Measurements from ENCODE around the gene ATP6V1A. TPM values are rescaled to one million over a fixed set of nuclear protein-coding genes. Genes with fewer than 3 reads are reported as not detected.
"Not testable (repeated sequence)": the region's sequence is repeated elsewhere in the genome, so short reads cannot be mapped to it uniquely, and the experiment has no call there.

Gene ATP6V1A
- total RNA-seq, 5 donors from 2014 or later (not counting 1 experiment from before 2014, with no cell fraction given): 14.9 to 23.7 (median 17.8) TPM

- Mint-ChIP-seq H3K27ac (no peak overlapping the region), H3K4me3 (no peak overlapping the region), H3K9me3 (no peaks in the 10 kb centered on the region), H3K4me1 (no peaks in the 10 kb centered on the region), H3K27me3 (no peaks in the 10 kb centered on the region), H3K36me3 (no peaks in the 10 kb centered on the region)
- 100% methylated on average over 1 of the region's 2 CpGs for WGBS (ENCODE audit: insufficient coverage)
- H3K27ac ChIP-seq (ENCODE audit: low read length): no peak overlapping the region
- CTCF ChIA-PET: interaction anchor here in 1 of 2 donors (0.7 kb wide), 1 partner anchor 623 kb away, joined by 4 read pairs; no protein-coding TSS in a partner anchor
- H3K4me3 ChIP-seq (ENCODE audit: control insufficient read depth in 1 of 2, extremely low read depth in 1 of 2, low read length in 1 of 2): no peak overlapping the region
- POLR2A ChIA-PET: no interaction called here
- no peak for DNase-seq
- ATAC-seq (replicated peaks in 1 of 4): no peak
- no peaks in the 10 kb centered on the region for H3K9me3 ChIP-seq
- H3K4me1 ChIP-seq (ENCODE audit: control insufficient read depth in 1 of 2, extremely low read depth in 1 of 2, insufficient read depth in 2 of 2, low read length in 2 of 2): no peaks in the 10 kb centered on the region
- no peaks in the 10 kb centered on the region for H3K36me3 ChIP-seq (ENCODE audit: control insufficient read depth in 2 of 2, extremely low read depth in 1 of 2, insufficient read depth in 1 of 2, low read length in 1 of 2)
- H3K27me3 ChIP-seq (replicated peaks in 1 of 2; ENCODE audit: control insufficient read depth in 2 of 2, extremely low read depth in 1 of 2, insufficient read depth in 2 of 2, low read length in 1 of 2): peaks cover 0 to 2% of the 10 kb centered on the region in 2 experiments
Observed at GRCh38 chr3:113847664-113848461, 101.0 kb downstream of the ATP6V1A start.

- H3K4me3 Mint-ChIP-seq; H3K36me3 ChIP-seq (ENCODE audit: control insufficient read depth in 2 of 2, extremely low read depth in 1 of 2, insufficient read depth in 1 of 2, low read length in 1 of 2); H3K4me3 ChIP-seq (ENCODE audit: control insufficient read depth in 1 of 2, extremely low read depth in 1 of 2, low read length in 1 of 2); H3K4me1 Mint-ChIP-seq; H3K9me3 ChIP-seq; H3K27me3 Mint-ChIP-seq; H3K4me1 ChIP-seq (ENCODE audit: control insufficient read depth in 1 of 2, extremely low read depth in 1 of 2, insufficient read depth in 2 of 2, low read length in 2 of 2); DNase-seq; H3K27ac ChIP-seq (ENCODE audit: low read length); H3K27ac Mint-ChIP-seq; H3K27me3 ChIP-seq (replicated peaks in 1 of 2; ENCODE audit: control insufficient read depth in 2 of 2, extremely low read depth in 1 of 2, insufficient read depth in 2 of 2, low read length in 1 of 2); H3K9me3 Mint-ChIP-seq; ATAC-seq (replicated peaks in 1 of 4); H3K36me3 Mint-ChIP-seq; POLR2A ChIA-PET: not testable (repeated sequence)
- no CpG with 5 or more reads among the region's 3 CpGs for WGBS (ENCODE audit: insufficient coverage)
- CTCF ChIA-PET: interaction anchor here in 1 of 2 donors (0.7 kb wide), 1 partner anchor 624 kb away, joined by 4 read pairs; no protein-coding TSS in a partner anchor
Observed at GRCh38 chr3:113849071-113849470, 102.2 kb downstream of the ATP6V1A start.

GRCh38 chr3:113849841-113850240 is 103.0 kb downstream of the ATP6V1A start:
- H3K27ac ChIP-seq (ENCODE audit: low read length); CTCF ChIA-PET; H3K27me3 Mint-ChIP-seq; ATAC-seq (replicated peaks in 1 of 4); H3K4me3 Mint-ChIP-seq; H3K27ac Mint-ChIP-seq; DNase-seq; H3K4me1 Mint-ChIP-seq; H3K4me1 ChIP-seq (ENCODE audit: control insufficient read depth in 1 of 2, extremely low read depth in 1 of 2, insufficient read depth in 2 of 2, low read length in 2 of 2); POLR2A ChIA-PET; H3K4me3 ChIP-seq (ENCODE audit: control insufficient read depth in 1 of 2, extremely low read depth in 1 of 2, low read length in 1 of 2); H3K9me3 ChIP-seq; H3K27me3 ChIP-seq (replicated peaks in 1 of 2; ENCODE audit: control insufficient read depth in 2 of 2, extremely low read depth in 1 of 2, insufficient read depth in 2 of 2, low read length in 1 of 2); H3K36me3 ChIP-seq (ENCODE audit: control insufficient read depth in 2 of 2, extremely low read depth in 1 of 2, insufficient read depth in 1 of 2, low read length in 1 of 2); H3K36me3 Mint-ChIP-seq; H3K9me3 Mint-ChIP-seq: not testable (repeated sequence)
- WGBS (ENCODE audit: insufficient coverage): no CpG with 5 or more reads among the region's 22 CpGs

- ATAC-seq (replicated peaks in 1 of 4); H3K27me3 Mint-ChIP-seq; CTCF ChIA-PET; POLR2A ChIA-PET; DNase-seq; H3K9me3 ChIP-seq; H3K4me3 Mint-ChIP-seq; H3K27me3 ChIP-seq (replicated peaks in 1 of 2; ENCODE audit: control insufficient read depth in 2 of 2, extremely low read depth in 1 of 2, insufficient read depth in 2 of 2, low read length in 1 of 2); H3K4me1 ChIP-seq (ENCODE audit: control insufficient read depth in 1 of 2, extremely low read depth in 1 of 2, insufficient read depth in 2 of 2, low read length in 2 of 2); H3K4me3 ChIP-seq (ENCODE audit: control insufficient read depth in 1 of 2, extremely low read depth in 1 of 2, low read length in 1 of 2); H3K4me1 Mint-ChIP-seq; H3K27ac Mint-ChIP-seq; H3K27ac ChIP-seq (ENCODE audit: low read length); H3K9me3 Mint-ChIP-seq; H3K36me3 ChIP-seq (ENCODE audit: control insufficient read depth in 2 of 2, extremely low read depth in 1 of 2, insufficient read depth in 1 of 2, low read length in 1 of 2); H3K36me3 Mint-ChIP-seq: not testable (repeated sequence)
- WGBS (ENCODE audit: insufficient coverage): 89% methylated on average over 3 of the region's 9 CpGs
Observed at GRCh38 chr3:113850391-113850790, 103.6 kb downstream of the ATP6V1A start.

- no peak overlapping the region for H3K27ac Mint-ChIP-seq
- Histone ChIP-seq H3K36me3 (ENCODE audit: control insufficient read depth in 2 of 2, extremely low read depth in 1 of 2, insufficient read depth in 1 of 2, low read length in 1 of 2) (no peaks in the 10 kb centered on the region), H3K27me3 (replicated peaks in 1 of 2; ENCODE audit: control insufficient read depth in 2 of 2, extremely low read depth in 1 of 2, insufficient read depth in 2 of 2, low read length in 1 of 2) (peaks cover 0 to 2% of the 10 kb centered on the region in 2 experiments), H3K27ac (ENCODE audit: low read length) (no peak overlapping the region), H3K4me1 (ENCODE audit: control insufficient read depth in 1 of 2, extremely low read depth in 1 of 2, insufficient read depth in 2 of 2, low read length in 2 of 2) (no peaks in the 10 kb centered on the region), H3K9me3 (no peaks in the 10 kb centered on the region), H3K4me3 (ENCODE audit: control insufficient read depth in 1 of 2, extremely low read depth in 1 of 2, low read length in 1 of 2) (no peak overlapping the region)
- DNase-seq (no peak), ATAC-seq (replicated peaks in 1 of 4) (no peak)
- peaks cover 0 to 6% of the 10 kb centered on the region in 2 donors for H3K27me3 Mint-ChIP-seq
- no peaks in the 10 kb centered on the region for H3K36me3 Mint-ChIP-seq
- no peaks in the 10 kb centered on the region for H3K9me3 Mint-ChIP-seq
- H3K4me3 Mint-ChIP-seq: no peak overlapping the region
- H3K4me1 Mint-ChIP-seq: no peaks in the 10 kb centered on the region
- ChIA-PET POLR2A (no interaction called here), CTCF (no interaction called here)
- 33% methylated on average over 1 of the region's 3 CpGs for WGBS (ENCODE audit: insufficient coverage)
Observed at GRCh38 chr3:113852506-113852905, 105.7 kb downstream of the ATP6V1A start.

Other genes with a start within 250 kb of the ATP6V1A start
- 10 to 100 TPM; 19.3 to 29.3 (median 21.7) TPM for gene SPICE1, start 231.9 kb upstream of the ATP6V1A start, total RNA-seq
- 10 to 100 TPM; 44.9 to 75.5 (median 48.7) TPM for gene SIDT1, start 214.5 kb upstream of the ATP6V1A start, total RNA-seq
- gene USF3, start 50.4 kb upstream of the ATP6V1A start, total RNA-seq: 10 to 100 TPM; 16.9 to 31.7 (median 22.1) TPM
- gene NAA50, start 786 bp upstream of the ATP6V1A start, total RNA-seq: 10 to 100 TPM; 49.0 to 67.1 (median 61.8) TPM
- gene GRAMD1C, start 91.8 kb downstream of the ATP6V1A start, total RNA-seq: 1 to 10 TPM in 4 of 5 donors, under 1 TPM in 1; 0.43 to 2.7 (median 1.4) TPM
- gene ZDHHC23, start 201.0 kb downstream of the ATP6V1A start, total RNA-seq: 1 to 10 TPM; 4.4 to 7.2 (median 5.4) TPM

Data from T-cell (primary cell).